WERI-Rb-1 (cell line): ENCODE results near the gene ARID1B.
A peak's percentile ranks its signal among the peaks of the same experiment; 100 is the strongest.

Experiments
- DNase-seq: peaks from one replicate; pipeline ENCODE4 v3.0.0-alpha.2; 2020
- H3K27ac ChIP-seq: fragments of 250-450 bp; sonication (Bioruptor Pico); 2 replicates; pipeline ENCODE4 v1.5.1; 2020; ENCODE audit warnings: mild to moderate bottlenecking, moderate library complexity
- H3K27me3 ChIP-seq: fragments of 250-450 bp; sonication (Bioruptor Pico); 2 replicates; pipeline ENCODE4 v1.5.1; 2021; ENCODE audit warnings: mild to moderate bottlenecking, low read depth, moderate library complexity; ENCODE audit not compliant: insufficient read depth, severe bottlenecking
- H3K36me3 ChIP-seq: fragments of 250-450 bp; sonication (Bioruptor Pico); 2 replicates; pipeline ENCODE4 v1.5.1; 2020; ENCODE audit warnings: mild to moderate bottlenecking, moderate library complexity
- H3K4me3 ChIP-seq: 2 replicates; pipeline ENCODE4 v1.5.1; 2011; ENCODE audit warnings: low read depth, mild to moderate bottlenecking, control low read depth, low read length
- H3K9me3 ChIP-seq: fragments of 250-450 bp; sonication (Bioruptor Pico); 2 replicates; pipeline ENCODE4 v1.5.1; 2021; ENCODE audit warnings: mild to moderate bottlenecking, moderate library complexity; ENCODE audit not compliant: severe bottlenecking
- CTCF ChIP-seq: IDR thresholded peaks from 2 replicates; pipeline ENCODE4 v1.5.1; 2011; ENCODE audit warnings: low read depth, mild to moderate bottlenecking, control low read depth, inconsistent platforms, low read length

ARID1B gene

GRCh38 chr6:157158456-157158855, 381.3 kb downstream of the ARID1B start:
- TF ChIP-seq CTCF: no peak
- H3K27ac ChIP-seq: peak overlapping the region; percentile 40

DNA sequence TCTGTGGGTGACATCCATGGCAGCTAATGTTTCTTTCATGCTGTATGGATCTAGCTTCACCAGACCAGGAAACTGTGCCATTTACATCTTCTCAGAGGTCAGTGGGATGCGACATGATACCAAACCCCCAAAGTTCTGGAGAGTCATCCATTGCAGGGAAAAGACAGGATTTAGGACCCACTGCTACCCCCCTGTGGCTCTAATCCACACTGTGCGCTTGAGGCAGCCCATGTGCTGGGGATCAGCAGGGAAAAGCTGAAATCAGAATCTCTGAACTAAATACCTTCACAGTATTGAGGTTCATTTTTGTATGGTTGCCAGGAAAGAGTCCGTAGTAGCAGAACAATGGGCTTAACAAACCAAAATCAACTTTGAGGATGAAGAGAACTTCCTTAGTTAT, 381.7 kb downstream of the ARID1B start:
- Histone ChIP-seq H3K27ac (no peak overlapping the region), H3K27me3 (no peaks in the 10 kb centered on the region), H3K9me3 (no peaks in the 10 kb centered on the region), H3K36me3 (peaks cover 10% of the 10 kb centered on the region), H3K4me3 (no peak overlapping the region)
- TF ChIP-seq CTCF: peak; percentile 45; the same call in 1 of the 2 replicates
- no peak for DNase-seq

More at GRCh38 chr6:157158456-157158855, 381.3 kb downstream of the ARID1B start:
- H3K36me3 ChIP-seq: peaks cover 10% of the 10 kb centered on the region
- peak; percentile 81 for DNase-seq
- H3K9me3 ChIP-seq: no peaks in the 10 kb centered on the region
- no peak overlapping the region for H3K4me3 ChIP-seq
- H3K27me3 ChIP-seq: no peaks in the 10 kb centered on the region

GRCh38 chr6:157159348-157159747, 382.2 kb downstream of the ARID1B start:
- Histone ChIP-seq H3K9me3 (no peaks in the 10 kb centered on the region), H3K4me3 (no peak overlapping the region), H3K36me3 (peaks cover 6% of the 10 kb centered on the region), H3K27me3 (no peaks in the 10 kb centered on the region), H3K27ac (no peak overlapping the region)
- no peak for TF ChIP-seq CTCF
- DNase-seq: no peak

- Histone ChIP-seq H3K27ac (no peak overlapping the region), H3K4me3 (no peak overlapping the region), H3K36me3 (peaks cover 6% of the 10 kb centered on the region), H3K27me3 (no peaks in the 10 kb centered on the region), H3K9me3 (no peaks in the 10 kb centered on the region)
- no peak for TF ChIP-seq CTCF
- no peak for DNase-seq
Measured at GRCh38 chr6:157161912-157162311, 384.7 kb downstream of the ARID1B start.

DNA sequence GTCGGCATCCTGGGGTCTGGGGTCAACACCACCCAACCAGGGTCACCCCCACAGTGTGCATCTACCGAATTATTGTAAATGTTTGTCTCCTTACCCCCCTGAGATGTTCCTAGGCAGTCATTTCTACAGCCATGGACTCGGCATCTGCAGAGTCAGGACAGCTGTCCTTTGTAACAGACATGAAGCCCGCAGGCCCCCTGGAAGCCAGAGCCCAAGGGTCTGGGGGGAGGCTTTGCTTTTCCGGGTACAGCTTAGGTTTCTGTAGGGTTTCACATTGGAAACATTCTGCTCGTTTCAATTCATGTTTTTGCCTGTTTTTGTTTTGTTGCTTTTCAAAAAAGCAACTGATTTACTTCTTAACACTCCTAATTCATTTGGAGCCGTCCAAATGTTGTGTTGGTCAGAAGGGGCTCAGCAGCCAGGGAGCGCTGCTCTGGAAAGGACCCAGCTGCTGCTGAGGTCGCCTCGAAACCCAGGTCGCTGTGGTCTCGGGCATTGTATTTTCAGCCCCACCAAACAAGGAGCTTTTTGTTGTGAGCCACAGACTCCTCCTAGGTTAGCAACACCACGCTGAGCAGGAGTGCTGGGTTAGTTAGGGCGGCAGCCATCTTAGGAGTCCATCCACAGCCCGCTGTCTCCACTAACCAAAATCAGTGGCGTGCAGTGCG, 385.7 kb downstream of the ARID1B start:
- Histone ChIP-seq H3K9me3 (no peaks in the 10 kb centered on the region), H3K36me3 (peaks cover 11% of the 10 kb centered on the region), H3K4me3 (no peak overlapping the region), H3K27me3 (no peaks in the 10 kb centered on the region), H3K27ac (no peak overlapping the region)
- DNase-seq: no peak
- no peak for TF ChIP-seq CTCF
